EH (cell line): ENCODE data around the gene TRAF7.
"Not testable (repeated sequence)": the region's sequence is repeated elsewhere in the genome, so short reads cannot be mapped to it uniquely, and the experiment has no call there.

Experiments used
- DNase-seq: peaks from one replicate; pipeline ENCODE4 v3.0.0-alpha.2; 2015; ENCODE audit warnings: low read depth

Gene TRAF7

DNA sequence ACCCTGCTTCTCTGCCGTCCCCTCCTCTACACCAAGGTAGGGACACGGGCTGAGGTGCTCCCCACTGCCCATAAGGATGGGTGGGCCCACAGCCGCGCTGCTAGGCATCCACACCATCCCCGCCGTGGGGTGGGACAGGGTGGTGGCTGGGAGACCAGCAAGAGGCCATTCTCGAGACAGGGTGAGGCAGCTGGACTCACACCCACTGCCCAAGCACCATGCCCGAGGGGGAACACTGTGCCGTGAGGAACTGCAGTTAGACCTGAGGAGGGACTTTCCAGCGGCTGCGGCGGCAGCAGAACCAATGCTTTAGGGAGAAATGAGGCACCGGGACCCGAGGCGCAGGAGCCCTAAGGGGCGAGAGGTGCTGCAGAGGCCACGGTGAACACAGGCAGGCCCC, 33.2 kb upstream of the TRAF7 start:
- DNase-seq: no peak

DNA sequence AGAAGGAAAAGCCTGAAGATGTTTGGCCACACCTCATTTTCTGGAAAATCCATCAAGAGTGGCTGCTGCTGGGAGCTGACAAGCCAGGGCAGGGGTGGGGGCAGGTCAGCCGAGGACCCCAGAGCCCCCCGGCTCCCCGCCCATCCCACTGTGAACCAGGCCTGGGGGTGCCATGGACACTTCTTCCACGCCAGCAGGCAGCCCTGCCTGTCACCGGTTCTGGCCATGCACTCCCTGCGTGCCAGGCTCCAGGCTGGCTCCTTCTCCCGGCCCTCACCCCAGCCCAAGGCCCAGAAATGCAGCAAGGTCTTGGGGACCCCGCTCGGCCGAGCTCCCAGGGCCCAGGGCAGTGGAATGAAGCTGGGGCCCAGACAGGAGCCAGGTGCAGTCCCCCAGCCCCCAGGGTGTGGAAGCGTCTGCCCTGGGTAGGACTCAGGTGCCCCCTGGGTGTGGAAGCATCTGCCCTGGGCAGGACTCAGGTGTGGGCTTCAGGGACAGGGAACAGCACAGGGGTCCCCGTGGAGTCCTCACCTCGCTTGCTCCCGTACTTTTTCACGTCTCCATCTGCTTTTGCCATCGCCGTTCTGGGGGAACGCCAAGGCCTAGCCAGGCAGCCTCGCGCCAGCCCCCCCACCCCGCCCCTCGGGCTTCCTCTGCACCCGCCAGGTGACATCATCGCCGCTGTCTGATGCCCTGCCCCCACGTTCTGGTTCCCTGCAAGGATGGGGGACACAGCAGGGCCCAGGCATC, 32.5 kb upstream of the TRAF7 start:
- not testable (repeated sequence) for DNase-seq

DNA sequence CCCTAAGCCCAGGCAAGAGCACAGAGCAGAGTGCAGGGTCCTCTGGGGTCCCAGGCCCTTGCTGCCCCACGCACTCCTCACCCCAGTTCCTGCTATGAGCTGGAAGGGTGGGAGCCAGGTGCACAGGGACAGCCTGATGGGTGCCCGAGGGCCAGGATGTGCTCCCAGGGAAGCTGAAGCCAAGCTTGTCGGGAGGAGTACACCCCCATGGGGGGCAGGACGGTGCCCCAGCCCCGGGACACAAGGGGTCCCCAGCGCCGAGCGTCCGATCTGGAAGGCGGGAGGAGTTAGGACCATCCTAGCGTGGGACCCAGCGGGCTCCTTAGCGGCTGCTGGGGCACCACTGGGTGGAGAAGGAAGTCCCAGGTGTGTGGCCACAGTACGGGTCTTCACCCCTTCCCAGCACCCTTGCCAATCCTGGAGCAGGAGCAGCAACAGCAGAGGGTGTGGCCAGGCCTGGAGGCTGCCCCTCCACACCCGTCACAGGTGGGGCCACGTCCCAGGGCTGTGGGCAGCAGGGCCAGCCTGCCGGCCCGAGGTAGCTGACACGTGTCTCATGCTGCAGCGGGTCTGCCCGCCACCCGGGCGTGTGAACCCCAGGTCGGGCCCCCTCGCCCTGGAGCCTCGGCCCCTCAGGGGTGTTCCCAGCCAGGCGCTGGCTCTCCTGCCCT, 31.7 kb upstream of the TRAF7 start:
- DNase-seq: not testable (repeated sequence)

DNA sequence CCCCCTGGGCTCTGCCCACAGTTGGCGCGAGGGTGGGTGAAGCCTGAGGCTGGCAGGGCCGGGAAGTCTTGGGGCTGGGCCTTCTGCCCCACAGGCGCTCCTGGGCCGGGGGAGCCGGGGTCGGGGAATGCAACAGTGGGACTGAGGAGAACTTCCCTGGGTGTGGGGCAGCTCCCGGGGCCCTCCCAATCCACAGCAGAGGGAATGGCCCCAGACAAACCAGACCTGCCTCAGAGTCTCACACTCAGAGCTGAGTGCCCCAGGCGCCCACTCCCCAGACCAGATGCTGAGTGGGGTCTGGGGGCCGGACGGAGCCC, 31.2 kb upstream of the TRAF7 start:
- DNase-seq: not testable (repeated sequence)

DNA sequence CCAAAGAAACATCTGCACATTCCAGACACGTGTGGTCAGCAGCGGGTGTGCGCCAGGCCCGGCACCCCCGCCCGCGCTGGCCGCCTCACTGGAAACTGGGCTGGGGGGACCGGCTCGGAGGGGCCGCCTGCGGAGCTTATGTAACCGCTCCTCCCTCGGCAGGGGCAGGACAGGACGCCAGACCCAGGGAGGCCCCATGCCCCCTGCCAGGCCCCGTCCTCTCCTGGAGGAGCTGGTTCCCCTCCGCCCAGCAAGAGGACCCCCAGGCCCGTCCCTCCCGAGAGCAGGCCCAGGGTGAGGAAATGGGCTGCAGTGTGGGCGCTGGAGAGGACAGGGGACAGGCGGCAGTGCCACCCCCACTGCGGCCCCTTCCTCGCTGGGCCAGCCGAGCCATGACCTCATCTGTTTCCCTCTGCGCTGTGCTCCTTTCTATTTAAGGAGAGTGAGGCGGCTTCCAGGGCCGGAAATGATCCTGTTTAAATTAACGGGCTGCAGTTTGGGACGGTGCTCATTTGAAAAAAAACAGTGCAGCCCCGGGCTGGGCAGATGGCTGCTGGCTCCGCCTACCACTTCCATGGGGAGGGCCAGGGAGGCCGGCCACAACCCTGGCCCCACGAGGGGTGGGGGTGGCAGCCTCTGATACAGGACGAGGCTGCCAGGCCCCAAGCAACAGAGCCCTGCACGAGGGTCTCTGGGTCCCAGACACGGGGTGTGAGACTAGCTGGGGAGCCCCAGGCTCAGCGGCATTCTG, 30.7 kb upstream of the TRAF7 start:
- DNase-seq: peak; percentile 93

DNA sequence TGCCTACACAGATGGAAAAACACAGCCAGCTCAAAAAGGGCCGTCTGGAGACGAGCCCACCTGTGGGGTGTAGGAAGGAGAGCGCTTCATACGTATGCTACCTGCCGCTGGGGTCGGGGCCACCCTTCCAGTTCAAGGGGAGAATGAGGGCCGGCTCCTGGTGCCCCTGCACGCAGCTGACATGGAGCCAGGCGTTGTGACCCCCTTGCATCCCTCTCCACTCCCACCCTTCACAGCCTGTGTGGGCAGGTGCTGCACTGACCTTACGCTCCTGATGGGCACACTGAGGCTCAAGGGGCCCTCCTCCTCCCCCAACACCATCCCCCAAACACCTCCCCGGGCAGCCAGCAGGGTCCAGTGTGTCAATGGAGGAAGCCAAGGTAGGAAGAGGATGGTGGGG, 30.0 kb upstream of the TRAF7 start:
- not testable (repeated sequence) for DNase-seq

DNA sequence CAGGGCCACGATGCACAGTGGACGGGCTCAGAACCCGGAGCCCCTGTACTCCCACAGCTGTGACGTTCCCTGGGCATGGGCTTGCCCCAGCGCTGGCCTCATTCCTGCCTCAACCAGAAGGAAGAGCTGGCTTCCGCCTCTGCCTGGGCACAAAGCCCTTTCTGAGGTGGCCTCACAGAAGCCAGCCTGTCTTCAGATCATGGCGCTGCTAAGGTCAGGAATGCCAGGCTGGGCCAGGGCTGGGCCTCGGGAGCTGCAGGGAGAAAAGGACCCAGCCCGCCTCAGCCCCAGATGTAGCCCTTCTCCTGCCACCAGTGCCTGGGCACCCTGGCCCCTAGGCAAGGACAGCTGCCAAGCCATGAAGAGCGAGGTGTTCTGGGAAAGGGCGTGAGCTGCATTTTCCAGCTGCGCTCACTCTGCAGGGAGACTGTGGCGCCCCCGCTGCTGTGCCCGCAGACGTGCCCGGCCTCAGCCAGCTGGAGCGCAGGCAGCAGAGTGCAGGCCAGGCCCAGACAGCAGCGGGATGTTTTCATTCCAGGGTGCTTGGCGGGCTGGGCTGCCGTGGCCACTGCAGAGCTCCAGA, 29.3 kb upstream of the TRAF7 start:
- peak; percentile 43 for DNase-seq

DNA sequence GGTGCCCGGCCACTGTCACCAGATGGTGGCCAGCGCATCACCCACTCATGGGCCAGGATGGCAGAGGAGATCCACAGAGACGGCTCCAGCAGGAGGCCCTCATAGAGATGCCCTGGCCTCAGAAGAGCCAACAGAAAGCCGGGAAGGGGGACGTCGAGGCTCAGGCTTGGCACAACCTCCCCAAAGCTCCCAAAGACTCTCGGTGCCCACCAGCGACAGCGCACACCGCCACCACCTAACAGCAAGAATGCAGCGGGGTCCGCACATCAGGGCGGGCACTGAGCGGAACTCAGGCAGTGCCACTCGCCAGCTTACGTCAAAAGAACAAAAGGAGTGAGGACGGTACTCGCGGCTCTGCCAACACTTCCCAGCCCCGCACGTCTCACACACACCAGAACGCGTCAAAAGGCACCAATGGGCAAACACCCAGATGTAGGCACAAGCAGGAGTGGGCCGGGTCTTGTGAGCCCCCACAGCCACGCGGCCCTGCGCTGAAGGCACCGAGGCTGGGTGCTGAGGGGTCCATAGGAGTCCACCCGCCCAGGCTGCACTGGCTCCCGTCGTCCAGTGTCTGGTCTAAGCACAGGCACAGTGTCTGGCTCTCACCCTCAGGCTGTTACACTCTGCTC, 28.5 kb upstream of the TRAF7 start:
- not testable (repeated sequence) for DNase-seq

DNA sequence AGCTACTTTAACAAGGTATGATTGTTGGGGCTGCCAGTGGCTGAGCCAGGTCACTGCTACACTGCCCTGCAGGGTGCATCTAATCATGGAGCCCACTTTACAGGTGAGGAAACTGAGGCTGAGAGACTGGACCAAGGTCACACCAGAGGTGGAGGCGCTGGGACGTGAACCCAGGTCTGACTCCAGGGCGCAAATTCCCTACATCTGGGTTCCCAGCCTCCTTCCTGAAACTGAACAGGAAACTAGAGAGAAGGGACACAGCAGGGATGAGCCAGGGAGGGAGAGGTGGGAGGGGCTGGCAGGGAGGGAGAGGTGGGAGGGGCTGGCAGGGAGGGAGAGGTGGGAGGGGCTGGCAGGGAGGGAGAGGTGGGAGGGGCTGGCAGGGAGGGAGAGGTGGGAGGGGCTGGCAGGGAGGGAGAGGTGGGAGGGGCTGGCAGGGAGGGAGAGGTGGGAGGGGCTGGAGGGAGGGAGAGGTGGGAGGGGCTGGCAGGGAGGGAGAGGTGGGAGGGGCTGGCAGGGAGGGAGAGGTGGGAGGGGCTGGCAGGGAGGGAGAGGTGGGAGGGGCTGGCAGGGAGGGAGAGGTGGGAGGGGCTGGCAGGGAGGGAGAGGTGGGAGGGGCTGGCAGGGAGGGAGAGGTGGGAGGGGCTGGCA, 27.8 kb upstream of the TRAF7 start:
- DNase-seq: peak; percentile 76

DNA sequence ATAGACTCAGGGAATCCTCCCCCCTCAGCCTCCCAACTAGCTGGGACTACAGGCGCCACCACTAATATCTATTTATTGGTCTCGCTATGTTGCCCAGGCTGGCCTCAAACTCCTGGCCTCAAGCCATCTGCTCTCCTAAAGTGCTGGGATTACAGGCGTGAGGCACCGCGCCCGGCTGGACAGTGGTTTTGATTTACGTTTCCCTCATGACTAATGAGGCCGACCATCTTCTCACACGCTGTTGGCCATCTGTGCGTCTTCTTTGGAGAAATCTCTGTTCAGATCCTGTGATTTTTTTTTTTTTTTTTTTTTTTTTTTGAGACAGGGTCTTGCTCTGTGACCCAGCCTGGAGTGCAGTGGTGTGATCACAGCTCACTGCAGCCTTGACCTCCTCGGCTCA, 26.3 kb upstream of the TRAF7 start:
- DNase-seq: peak; percentile 92

DNA sequence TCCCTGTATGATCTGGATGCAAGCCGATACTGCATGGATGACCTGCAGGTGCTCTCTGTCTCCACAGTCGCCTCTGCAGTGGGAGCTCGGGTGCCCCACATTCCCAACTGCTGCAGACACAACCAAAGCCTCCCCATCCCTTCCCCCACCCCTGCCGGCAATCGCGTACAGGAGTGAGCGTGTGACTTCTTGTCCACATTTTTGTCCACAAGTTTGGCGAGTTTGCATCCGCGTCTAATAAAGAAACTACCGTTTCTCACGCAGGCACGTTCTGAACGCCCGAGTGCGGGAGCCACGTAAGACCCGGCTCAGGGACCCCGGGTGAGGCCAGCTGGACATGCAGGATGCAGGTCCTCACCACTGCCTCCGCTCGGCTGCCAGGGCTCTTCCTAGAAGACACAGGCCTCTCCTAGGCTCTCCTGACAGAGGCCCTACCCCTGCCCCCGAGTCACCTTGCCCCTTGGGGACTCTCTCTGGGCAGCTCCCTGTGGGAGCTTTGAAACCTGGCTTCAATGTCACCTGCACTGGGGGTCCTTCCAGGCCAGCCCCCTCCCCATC, 25.6 kb upstream of the TRAF7 start:
- DNase-seq: peak; percentile 73

DNA sequence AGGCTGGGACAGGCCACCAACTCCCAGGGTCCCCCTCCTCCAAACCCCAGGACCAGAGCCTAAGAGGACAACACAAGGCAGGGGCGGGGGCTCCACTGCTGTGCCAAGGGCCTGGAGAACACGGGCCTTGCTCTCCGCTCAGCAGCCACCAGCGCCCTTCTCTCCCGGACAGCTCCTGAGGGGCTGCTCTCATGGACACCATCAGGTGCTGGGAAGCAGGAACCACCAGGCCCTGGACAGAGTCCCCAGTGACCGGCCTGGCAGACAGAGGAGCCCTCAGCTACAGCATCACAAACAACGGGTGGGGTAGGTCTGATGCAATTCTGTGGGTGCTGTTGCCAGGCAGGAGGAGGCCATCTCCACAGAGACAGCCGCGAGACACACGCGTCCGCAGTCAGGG, 21.8 kb upstream of the TRAF7 start:
- peak; percentile 36 for DNase-seq

DNA sequence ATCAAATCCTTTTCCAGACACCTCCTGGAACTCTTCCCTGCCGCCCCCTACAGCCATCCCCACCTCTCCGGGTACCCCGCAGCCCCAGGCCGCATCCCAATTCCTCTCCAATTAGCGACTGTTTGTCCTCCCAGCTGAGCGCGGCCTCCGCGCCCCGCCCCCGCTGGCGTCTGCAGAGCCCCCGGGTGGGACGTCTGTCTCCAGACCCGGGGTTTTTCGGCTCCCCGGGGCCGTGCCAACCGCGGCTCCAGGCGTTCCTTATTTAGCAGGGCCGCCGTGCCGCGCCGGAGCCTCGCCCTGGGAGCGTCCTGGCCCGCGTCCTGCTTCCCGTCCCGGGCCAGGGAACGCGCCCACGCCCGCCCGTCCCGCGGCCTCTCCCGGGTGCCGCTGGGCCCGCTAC, 20.5 kb upstream of the TRAF7 start:
- not testable (repeated sequence) for DNase-seq

DNA sequence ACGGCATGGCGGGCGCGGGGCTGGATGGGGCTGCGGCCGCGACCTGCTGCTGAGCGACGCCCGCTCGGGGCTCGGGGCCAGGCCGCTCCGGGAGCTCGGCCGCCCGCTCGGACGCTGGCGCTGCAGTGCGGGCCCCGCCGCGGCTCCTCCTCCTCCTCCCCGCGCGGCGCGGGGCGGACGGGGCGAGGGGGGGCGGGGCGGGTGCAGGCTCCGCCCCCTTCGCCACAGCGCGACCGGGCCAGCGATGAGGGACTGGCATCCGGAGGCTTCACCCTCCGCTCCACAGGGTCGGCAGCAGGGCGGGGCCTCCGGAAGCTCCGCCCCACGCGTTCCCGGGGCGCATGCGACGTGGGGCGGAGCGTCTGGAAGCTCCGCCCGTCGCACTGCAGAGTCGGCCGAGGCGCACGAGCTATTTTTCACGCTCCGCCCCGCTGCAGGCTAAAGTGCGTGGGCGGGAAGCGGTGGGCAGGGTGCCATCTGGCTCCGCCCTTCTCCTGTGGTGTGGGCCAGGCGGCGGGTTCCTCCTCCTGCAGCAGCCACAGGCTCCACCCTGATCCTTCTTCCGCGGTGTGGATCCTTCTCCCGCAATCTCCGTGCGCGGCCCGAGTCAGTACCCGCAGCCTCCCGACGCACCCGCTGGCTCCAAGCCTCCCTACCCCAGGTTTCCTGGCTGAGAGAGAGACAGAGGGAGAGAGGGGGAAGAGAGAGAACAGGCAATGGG, 19.7 kb upstream of the TRAF7 start, which contains the start of gene PKD1:
Gene PKD1, minus strand, starts transcription at position 129 of the 721 bp plus-strand sequence. CDS start 209 bp downstream, outside the sequence.
- peak; percentile 92 for DNase-seq

DNA sequence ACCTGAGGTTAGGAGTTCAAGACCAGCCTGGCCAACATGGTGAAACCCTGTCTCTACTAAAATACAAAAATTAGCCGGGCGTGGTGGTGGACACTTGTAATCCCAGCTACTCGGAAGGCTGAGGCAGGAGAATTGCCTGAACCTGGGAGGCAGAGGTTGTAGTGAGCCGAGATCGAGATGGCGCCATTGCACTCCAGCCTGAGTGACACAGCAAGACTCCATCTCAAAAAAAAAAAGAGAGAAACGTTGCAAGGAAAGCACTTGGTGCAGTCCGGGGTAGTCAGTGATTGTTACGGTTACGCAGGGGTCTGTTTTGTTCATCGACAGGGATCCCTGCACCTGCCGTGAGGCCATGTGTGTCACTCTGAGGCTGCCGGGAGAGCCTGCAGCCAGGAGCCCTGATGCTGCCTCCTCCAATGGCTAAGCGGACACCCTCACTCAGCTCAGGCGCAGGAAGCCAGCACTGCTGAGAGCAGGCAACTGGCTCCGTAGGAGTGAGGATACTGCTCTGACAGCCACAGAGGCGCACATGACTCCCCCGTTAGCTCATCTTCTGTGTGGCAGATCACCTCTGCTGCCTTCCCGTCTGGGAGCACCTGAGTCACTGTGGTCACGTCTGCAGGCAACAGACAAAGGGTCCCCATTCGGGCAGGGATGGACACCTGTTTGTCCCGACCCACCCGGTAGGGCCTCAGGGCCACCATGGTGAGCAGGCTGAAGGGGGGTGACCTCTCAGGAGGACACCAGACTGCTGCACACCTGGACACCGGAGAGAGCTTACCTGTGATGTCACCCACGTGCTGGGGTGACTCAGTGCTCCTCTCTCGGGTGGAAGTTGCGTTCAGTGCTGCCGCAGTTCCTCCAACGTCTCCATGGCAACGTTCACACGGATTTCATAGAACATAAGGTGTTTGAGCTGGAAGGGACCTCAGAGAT, 12.4 kb upstream of the TRAF7 start:
- no peak for DNase-seq

DNA sequence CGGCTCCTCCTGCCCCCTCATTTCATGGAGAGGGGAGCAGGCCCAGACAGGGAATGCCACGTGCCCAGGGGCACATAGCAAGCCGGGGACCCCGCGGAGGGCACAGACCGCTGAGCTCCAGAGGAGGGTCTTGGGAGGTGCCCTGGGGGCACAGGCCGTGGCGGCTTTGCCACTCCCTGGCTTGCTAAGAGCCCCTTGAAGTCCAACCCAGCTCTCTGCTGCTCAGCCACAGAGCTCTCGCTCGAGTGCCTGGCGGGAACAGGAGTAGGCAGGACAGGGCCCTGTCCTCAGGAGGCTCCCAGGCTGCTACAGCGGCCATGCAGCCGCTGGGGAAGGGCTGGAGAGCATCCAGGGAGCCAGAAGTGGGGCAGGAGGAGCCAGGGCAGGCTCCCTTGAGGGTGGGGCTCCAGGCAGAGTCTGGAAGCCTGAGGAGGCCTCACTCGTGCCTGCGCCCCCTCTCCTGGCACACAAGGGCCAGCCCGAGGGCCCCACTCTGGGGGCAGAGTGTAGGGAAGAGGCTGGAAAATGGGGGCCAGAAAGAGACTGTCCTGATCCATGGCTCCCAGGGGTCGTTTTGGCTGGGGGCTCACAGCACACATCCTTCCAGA, 11.6 kb upstream of the TRAF7 start:
- DNase-seq: no peak

DNA sequence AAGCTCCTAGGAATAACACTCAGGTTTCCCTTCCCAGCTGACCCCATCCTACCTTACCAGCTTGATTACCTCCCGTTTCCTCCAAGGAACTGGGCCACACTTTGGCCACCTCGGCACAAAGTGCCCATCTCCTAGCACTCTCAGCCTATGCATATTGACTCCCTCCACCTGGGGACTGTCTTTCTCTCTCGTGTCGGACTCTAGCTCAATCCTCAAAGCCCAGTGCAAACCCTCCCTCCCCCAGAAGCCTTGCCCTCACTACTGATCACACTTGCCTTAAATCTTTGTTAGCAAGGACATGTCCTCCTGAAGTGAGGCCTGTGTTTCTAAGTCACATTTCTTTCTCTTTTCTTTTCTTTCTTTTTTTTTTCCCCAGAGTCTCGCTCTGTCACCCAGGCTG, 9.7 kb upstream of the TRAF7 start:
- DNase-seq: no peak

DNA sequence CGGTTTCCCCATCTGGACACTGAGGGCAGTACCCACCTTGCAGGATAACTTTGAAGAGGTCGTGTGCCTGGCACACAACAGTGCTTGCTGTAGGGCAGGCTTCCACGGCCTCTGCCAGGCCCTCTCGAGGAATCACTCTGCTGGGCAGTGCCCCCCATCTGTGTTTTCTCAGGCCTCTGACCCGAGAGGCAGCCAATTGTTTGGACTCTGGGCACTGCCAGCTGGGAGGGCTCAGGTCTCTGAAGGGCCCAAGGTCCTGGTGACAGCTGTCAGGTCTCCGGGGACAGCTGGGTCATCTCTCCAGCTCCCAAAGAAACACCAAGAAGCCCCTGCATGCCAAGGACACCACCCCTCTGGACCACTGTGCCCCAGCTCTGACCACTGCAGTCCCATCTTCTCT, 8.2 kb upstream of the TRAF7 start:
- no peak for DNase-seq
